HepG2 (cell line): ENCODE measurements around the gene TCAF1. TPM values are rescaled to one million over a fixed set of nuclear protein-coding genes. Genes with fewer than 3 reads are reported as not detected.
A peak's percentile ranks its signal among the peaks of the same experiment; 100 is the strongest.

Source experiments
- ATAD3A ChIP-seq: sonication (generic); formaldehyde crosslinking; IDR thresholded peaks from 2 replicates; pipeline ENCODE4 v1.4.0; 2020; ENCODE audit warnings: missing genetic modification reagents
- ATF5 ChIP-seq: sonication (generic); formaldehyde crosslinking; IDR thresholded peaks from 2 replicates; pipeline ENCODE4 v1.4.0; 2020; ENCODE audit warnings: mild to moderate bottlenecking, low read depth, missing genetic modification reagents
- CBFB ChIP-seq: sonication (generic); formaldehyde crosslinking; IDR thresholded peaks from 2 replicates; pipeline ENCODE4 v1.4.0; 2020; ENCODE audit warnings: missing genetic modification reagents
- CHCHD3 ChIP-seq: sonication (generic); formaldehyde crosslinking; IDR thresholded peaks from 2 replicates; pipeline ENCODE4 v1.8.0; 2022; ENCODE audit warnings: mild to moderate bottlenecking, missing genetic modification reagents, moderate library complexity
- DNMT1 ChIP-seq: sonication (generic); formaldehyde crosslinking; IDR thresholded peaks from 2 replicates; pipeline ENCODE4 v1.5.1; 2020; ENCODE audit warnings: mild to moderate bottlenecking, missing genetic modification reagents
- HNRNPK ChIP-seq: fragments of 200-400 bp; formaldehyde crosslinking; IDR thresholded peaks from 2 replicates; pipeline ENCODE4 v1.6.1; 2018; ENCODE audit warnings: low read length, low read depth, moderate library complexity, mild to moderate bottlenecking; ENCODE audit not compliant: poor library complexity, severe bottlenecking
- MYPOP ChIP-seq: sonication (generic); formaldehyde crosslinking; IDR thresholded peaks from 2 replicates; pipeline ENCODE4 v1.8.1; 2023; ENCODE audit warnings: mild to moderate bottlenecking, moderate library complexity, missing genetic modification reagents
- MZF1 ChIP-seq: sonication (generic); formaldehyde crosslinking; IDR thresholded peaks from 2 replicates; pipeline ENCODE4 v1.8.1; 2023; ENCODE audit warnings: mild to moderate bottlenecking, missing genetic modification reagents, borderline replicate concordance
- PATZ1 ChIP-seq: sonication (generic); formaldehyde crosslinking; IDR thresholded peaks from 2 replicates; pipeline ENCODE4 v1.4.0; 2020; ENCODE audit warnings: missing genetic modification reagents
- RERE ChIP-seq: IDR thresholded peaks from 2 replicates; pipeline ENCODE4 v1.6.1; 2016; ENCODE audit warnings: low read depth, missing genetic modification reagents, missing compliant biosample characterization
- SP140L ChIP-seq: sonication (generic); formaldehyde crosslinking; IDR thresholded peaks from 2 replicates; pipeline ENCODE4 v1.4.0; 2020; ENCODE audit warnings: missing genetic modification reagents, borderline replicate concordance
- ZBTB39 ChIP-seq: sonication (generic); formaldehyde crosslinking; IDR thresholded peaks from 2 replicates; pipeline ENCODE4 v1.5.0; 2020; ENCODE audit warnings: missing genetic modification reagents
- ZMYM3 ChIP-seq: sonication (generic); formaldehyde crosslinking; IDR thresholded peaks from 2 replicates; pipeline ENCODE4 v1.5.1; 2020; ENCODE audit warnings: mild to moderate bottlenecking, missing genetic modification reagents
- ZNF143 ChIP-seq: sonication (generic); formaldehyde crosslinking; IDR thresholded peaks from 2 replicates; pipeline ENCODE4 v1.4.0; 2020; ENCODE audit warnings: missing genetic modification reagents
- ZNF503 ChIP-seq: sonication (generic); formaldehyde crosslinking; IDR thresholded peaks from 2 replicates; pipeline ENCODE4 v1.4.0; 2020; ENCODE audit warnings: missing genetic modification reagents
- ZNF776 ChIP-seq: sonication (generic); formaldehyde crosslinking; IDR thresholded peaks from 2 replicates; pipeline ENCODE4 v1.4.0; 2020; ENCODE audit warnings: mild to moderate bottlenecking, missing genetic modification reagents
- polyA plus RNA-seq, 8 experiments: library from polyadenylated mRNA; depleted of rRNA in 3 of 8; stranded (reverse) in 7 of 8; unstranded in 1 of 8; fragments of >200 nt; fragmentation: Illumina TruSeq in 4 of 8; extraction: Trizol in 4 of 8; gene quantifications; 2 replicates each; pipeline versions ENCODE4 v1.2.1 to v1.2.3, GENCODE V29; 2011 to 2016; ENCODE audit warnings: low read depth in 4 of 8, missing spikeins in 1 of 8, mixed read lengths in 1 of 8; ENCODE audit not compliant: insufficient read depth in 1 of 8
- total RNA-seq, 5 experiments: library from RNA; depleted of rRNA; stranded (reverse); fragments of >200 nt; fragmentation: Illumina TruSeq; extraction: Trizol; gene quantifications; 2 replicates each; pipeline ENCODE4 v1.2.3, GENCODE V29; 2016; ENCODE audit warnings: low read depth in 1 of 5

TCAF1 gene
- total and polyA plus RNA-seq, 2 of the 13 experiments (the other 11 are each of a cell fraction or from before 2014, with no cell fraction given), result 36.2 to 101 TPM

GRCh38 chr7:143906895-143907294 is 4.9 kb upstream of the TCAF1 start (continued):
- TF ChIP-seq RERE (CRISPR knock-in tag) (peak; percentile 74; the same call in 1 of the 2 replicates), MYPOP (peak; percentile 75; the same call in 1 of the 2 replicates), ZBTB39 (CRISPR knock-in tag) (peak; percentile 99), PATZ1 (CRISPR knock-in tag) (peak; percentile 77), ZNF503 (CRISPR knock-in tag) (peak; percentile 90), HNRNPK (no peak), DNMT1 (no peak), ZNF776 (CRISPR knock-in tag) (no peak), ATF5 (no peak), ZMYM3 (CRISPR knock-in tag) (peak; percentile 90), CBFB (peak; percentile 87), SP140L (CRISPR knock-in tag) (no peak), MZF1 (no peak), ATAD3A (CRISPR knock-in tag) (no peak), CHCHD3 (CRISPR knock-in tag) (no peak), ZNF143 (CRISPR knock-in tag) (no peak)
